Measurements from ENCODE around the gene CAMSAP1. TPM values are rescaled to one million over a fixed set of nuclear protein-coding genes. Genes with fewer than 3 reads are reported as not detected.

Gene CAMSAP1
- total and polyA plus RNA-seq, 9 of the 15 experiments (the other 6 are each of a cell fraction or from before 2014, with no cell fraction given): 1.5 to 28.8 (median 14.3) TPM

DNA sequence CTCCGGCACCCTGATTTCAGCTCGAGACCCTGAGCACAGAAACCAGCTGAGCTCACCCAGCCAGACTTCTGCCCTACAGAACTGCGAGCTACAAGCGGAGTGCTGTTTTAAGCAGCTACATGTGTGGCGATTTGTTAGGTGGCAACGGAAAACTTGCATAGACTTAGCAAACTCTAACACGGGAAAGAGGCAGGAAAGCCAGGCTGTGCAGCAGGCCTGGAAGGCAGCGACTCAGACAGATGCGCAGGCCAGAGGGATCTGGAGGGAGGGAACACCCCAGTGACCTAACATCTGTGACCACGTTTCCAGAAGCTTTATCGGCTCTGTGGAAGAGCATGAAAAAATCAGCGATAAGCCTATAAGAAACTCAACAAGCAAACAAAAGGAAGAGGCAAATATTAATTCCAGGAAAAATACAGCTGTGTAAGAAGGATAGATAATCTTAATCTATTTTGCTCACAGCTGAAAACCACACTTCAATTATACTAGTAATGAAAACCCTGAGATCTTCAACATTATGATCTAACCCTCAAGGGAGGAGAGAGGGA, 42.9 kb upstream of the CAMSAP1 start (continued):
- no peak for TF ChIP-seq SNAPC5 (CRISPR knock-in tag; IDR thresholded peaks at IDR 0.05)
- TF ChIP-seq ZBTB1 (CRISPR knock-in tag; IDR thresholded peaks at IDR 0.05; ENCODE audit: borderline replicate concordance, low read depth): no peak
- no peak for TF ChIP-seq DACH1 (IDR thresholded peaks at IDR 0.05; ENCODE audit: partially characterized antibody)
- peak in 1 of 2 experiments; percentile 93; a peak in 3 of 4 replicates for TF ChIP-seq RCOR1 (IDR thresholded peaks at IDR 0.05; ENCODE audit: borderline replicate concordance in 1 of 2, low read depth in 2 of 2, low read length in 2 of 2)
- TF ChIP-seq SMAD2 (IDR thresholded peaks at IDR 0.05; ENCODE audit: low read depth, low read length): no peak
- TF ChIP-seq, protein P1, sequence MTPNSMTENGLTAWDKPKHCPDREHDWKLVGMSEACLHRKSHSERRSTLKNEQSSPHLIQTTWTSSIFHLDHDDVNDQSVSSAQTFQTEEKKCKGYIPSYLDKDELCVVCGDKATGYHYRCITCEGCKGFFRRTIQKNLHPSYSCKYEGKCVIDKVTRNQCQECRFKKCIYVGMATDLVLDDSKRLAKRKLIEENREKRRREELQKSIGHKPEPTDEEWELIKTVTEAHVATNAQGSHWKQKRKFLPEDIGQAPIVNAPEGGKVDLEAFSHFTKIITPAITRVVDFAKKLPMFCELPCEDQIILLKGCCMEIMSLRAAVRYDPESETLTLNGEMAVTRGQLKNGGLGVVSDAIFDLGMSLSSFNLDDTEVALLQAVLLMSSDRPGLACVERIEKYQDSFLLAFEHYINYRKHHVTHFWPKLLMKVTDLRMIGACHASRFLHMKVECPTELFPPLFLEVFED (CRISPR knock-in tag; conservative IDR thresholded peaks at IDR 0.05): no peak
- no peak for TF ChIP-seq TSC22D4 (tag; IDR thresholded peaks at IDR 0.05)
- no peak for TF ChIP-seq TOE1 (IDR thresholded peaks at IDR 0.05; ENCODE audit: borderline replicate concordance)
- no peak for TF ChIP-seq TOE1 (CRISPR knock-in tag; IDR thresholded peaks at IDR 0.05; ENCODE audit: borderline replicate concordance, low read depth)
- TF ChIP-seq EP400 (IDR thresholded peaks at IDR 0.05): no peak
- peak; percentile 42; the same call in 1 of the 2 replicates for TF ChIP-seq ZNF75A (CRISPR knock-in tag; IDR thresholded peaks at IDR 0.05)
- TF ChIP-seq ZNF699 (CRISPR knock-in tag; IDR thresholded peaks at IDR 0.05; ENCODE audit: insufficient replicate concordance): no peak
- peak in 1 of 2 experiments; percentile 85; a peak in 1 of 4 replicates for TF ChIP-seq UBTF (IDR thresholded peaks at IDR 0.05; ENCODE audit: borderline replicate concordance in 1 of 2, low read depth in 2 of 2, low read length in 2 of 2)
- TF ChIP-seq, protein P2, sequence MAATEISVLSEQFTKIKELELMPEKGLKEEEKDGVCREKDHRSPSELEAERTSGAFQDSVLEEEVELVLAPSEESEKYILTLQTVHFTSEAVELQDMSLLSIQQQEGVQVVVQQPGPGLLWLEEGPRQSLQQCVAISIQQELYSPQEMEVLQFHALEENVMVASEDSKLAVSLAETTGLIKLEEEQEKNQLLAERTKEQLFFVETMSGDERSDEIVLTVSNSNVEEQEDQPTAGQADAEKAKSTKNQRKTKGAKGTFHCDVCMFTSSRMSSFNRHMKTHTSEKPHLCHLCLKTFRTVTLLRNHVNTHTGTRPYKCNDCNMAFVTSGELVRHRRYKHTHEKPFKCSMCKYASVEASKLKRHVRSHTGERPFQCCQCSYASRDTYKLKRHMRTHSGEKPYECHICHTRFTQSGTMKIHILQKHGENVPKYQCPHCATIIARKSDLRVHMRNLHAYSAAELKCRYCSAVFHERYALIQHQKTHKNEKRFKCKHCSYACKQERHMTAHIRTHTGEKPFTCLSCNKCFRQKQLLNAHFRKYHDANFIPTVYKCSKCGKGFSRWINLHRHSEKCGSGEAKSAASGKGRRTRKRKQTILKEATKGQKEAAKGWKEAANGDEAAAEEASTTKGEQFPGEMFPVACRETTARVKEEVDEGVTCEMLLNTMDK (IDR thresholded peaks at IDR 0.05; ENCODE audit: borderline replicate concordance, insufficient read depth, low read depth, low read length, poor library complexity, severe bottlenecking): no peak
- TF ChIP-seq ARID1B (IDR thresholded peaks at IDR 0.05): no peak
- no peak for TF ChIP-seq FOS (IDR thresholded peaks at IDR 0.05; ENCODE audit: extremely low read depth, insufficient read length)
- TF ChIP-seq HNRNPH1 (optimal IDR thresholded peaks at IDR 0.05; ENCODE audit: low read depth, low read length): no peak
- TF ChIP-seq LEF1 (IDR thresholded peaks at IDR 0.05): peak; percentile 66; the same call in 1 of the 2 replicates
- TF ChIP-seq USF1 (CRISPR knock-in tag; IDR thresholded peaks at IDR 0.05): no peak
